ENCODE data around the gene RXRB.

GRCh38 chr6:33248643-33248931 lies 48.1 kb upstream of the RXRB start:
- TF ChIP-seq POLR2A (IDR thresholded peaks at IDR 0.05; ENCODE audit: low read depth, low read length) (no peak), TAF1 (IDR thresholded peaks at IDR 0.05; ENCODE audit: low read depth, low read length) (no peak), SPI1 (IDR thresholded peaks at IDR 0.05; ENCODE audit: low read depth, low read length) (no peak), POLR2AphosphoS5 (IDR thresholded peaks at IDR 0.05; ENCODE audit: low read depth, low read length) (no peak), PAX5 (IDR thresholded peaks at IDR 0.05; ENCODE audit: insufficient read depth, low read length, severe bottlenecking) (no peak)
